Fibroblast of villous mesenchyme (primary cell): ENCODE results near the gene PRR29. TPM values are rescaled to one million over a fixed set of nuclear protein-coding genes. Genes with fewer than 3 reads are reported as not detected.

ENCODE experiments used
- DNase-seq: peaks from one replicate; pipeline ENCODE4 v3.0.0-alpha.2; 2010; ENCODE audit warnings: low read depth
- H3K4me3 ChIP-seq: 2 replicates; pipeline ENCODE4 v1.5.1; 2011; ENCODE audit warnings: low read depth, mild to moderate bottlenecking, low read length
- CTCF ChIP-seq: IDR thresholded peaks from 2 replicates; pipeline ENCODE4 v1.5.1; 2012; ENCODE audit warnings: low read depth, mild to moderate bottlenecking, low read length; ENCODE audit not compliant: insufficient read depth
- total RNA-seq: library from RNA; depleted of rRNA; stranded (reverse); fragments of >200 nt; gene quantifications from 2 replicates; pipeline ENCODE4 v1.2.3, GENCODE V29; 2012

The PRR29 gene
- total RNA-seq, 1 donor = under 0.01 TPM

- H3K4me3 ChIP-seq = no peak overlapping the region
- DNase-seq = peak; percentile 29
- no peak for TF ChIP-seq CTCF
These were observed 13.9 kb upstream of the PRR29 start for GRCh38 chr17:63984236-63984635.

- DNase-seq = peak; percentile 85
- no peak for TF ChIP-seq CTCF
- H3K4me3 ChIP-seq = no peak overlapping the region
These were observed 13.3 kb upstream of the PRR29 start for GRCh38 chr17:63984651-63985386.

- no peak for TF ChIP-seq CTCF
- H3K4me3 ChIP-seq = no peak overlapping the region
- no peak for DNase-seq
These were observed 12.6 kb upstream of the PRR29 start for GRCh38 chr17:63985387-63986140.

- no peak overlapping the region for H3K4me3 ChIP-seq
- no peak for DNase-seq
- TF ChIP-seq CTCF = no peak
These were observed 11.3 kb upstream of the PRR29 start for GRCh38 chr17:63986821-63987220.

GRCh38 chr17:63987221-63988126, 10.7 kb upstream of the PRR29 start:
- no peak overlapping the region for H3K4me3 ChIP-seq
- DNase-seq = no peak
- no peak for TF ChIP-seq CTCF

- H3K4me3 ChIP-seq = no peak overlapping the region
- no peak for TF ChIP-seq CTCF
These were observed 10.0 kb upstream of the PRR29 start for GRCh38 chr17:63988127-63988478.

More at GRCh38 chr17:63988127-63988478, 10.0 kb upstream of the PRR29 start:
- no peak for DNase-seq
